AG09319 (cell line): Measurements from ENCODE around the gene IL12RB1.

ENCODE experiments used
- DNase-seq: peaks from one replicate; pipeline ENCODE4 v3.0.0-alpha.2; 2010; ENCODE audit warnings: low read depth; ENCODE audit errors: extremely low read depth
- CTCF ChIP-seq: IDR thresholded peaks from 2 replicates; pipeline ENCODE4 v1.5.1; 2011; ENCODE audit warnings: low read depth, mild to moderate bottlenecking, inconsistent platforms, low read length, moderate library complexity

Gene IL12RB1

DNA sequence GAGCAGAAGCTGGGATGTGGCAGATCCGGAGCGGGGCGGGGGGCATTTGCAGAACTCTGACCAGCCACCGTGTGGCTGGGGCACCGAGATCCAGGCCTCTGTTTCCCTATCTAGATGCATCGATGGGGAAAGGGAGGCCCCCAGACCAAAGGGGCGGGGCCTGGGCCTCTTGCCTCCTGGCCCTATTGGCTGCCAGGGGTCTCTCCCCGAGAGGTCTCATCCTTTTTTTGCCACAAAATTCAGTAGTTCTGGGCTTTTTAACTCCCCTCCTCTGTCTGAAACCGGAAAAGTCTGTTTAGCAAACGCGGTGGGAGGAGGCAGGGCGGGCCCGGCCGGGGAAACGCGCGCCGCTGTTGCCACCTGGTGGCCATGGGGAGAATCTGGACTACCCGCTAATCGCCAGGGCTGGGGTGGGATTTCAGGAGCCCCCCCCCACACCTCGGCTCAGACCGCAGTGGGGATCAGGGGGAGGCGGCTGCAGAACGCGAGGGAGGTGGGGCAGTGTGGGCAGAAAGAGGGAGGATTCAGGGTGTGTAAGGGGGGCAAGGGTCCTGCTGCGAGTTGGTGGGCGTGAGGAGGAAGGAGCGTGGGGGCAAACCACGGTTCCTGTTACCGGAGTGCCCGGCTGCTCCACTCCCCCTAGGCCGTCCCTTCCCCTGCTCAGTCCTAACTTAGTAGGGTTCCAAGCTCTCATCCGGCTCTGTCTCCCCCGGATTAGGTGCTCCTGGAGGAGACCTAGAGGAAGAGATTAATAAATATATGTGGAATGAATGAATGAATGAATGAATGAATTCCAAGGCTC lies 28.3 kb downstream of the IL12RB1 start:
- DNase-seq: no peak
- TF ChIP-seq CTCF: peak; percentile 87

GRCh38 chr19:18057557-18057956 lies 29.2 kb downstream of the IL12RB1 start:
- DNase-seq: no peak
- no peak for TF ChIP-seq CTCF

GRCh38 chr19:18055967-18056366 lies 30.8 kb downstream of the IL12RB1 start:
- DNase-seq: no peak
- no peak for TF ChIP-seq CTCF

GRCh38 chr19:18053576-18054219 lies 33.0 kb downstream of the IL12RB1 start:
- no peak for TF ChIP-seq CTCF
- DNase-seq: peak; percentile 76

DNA sequence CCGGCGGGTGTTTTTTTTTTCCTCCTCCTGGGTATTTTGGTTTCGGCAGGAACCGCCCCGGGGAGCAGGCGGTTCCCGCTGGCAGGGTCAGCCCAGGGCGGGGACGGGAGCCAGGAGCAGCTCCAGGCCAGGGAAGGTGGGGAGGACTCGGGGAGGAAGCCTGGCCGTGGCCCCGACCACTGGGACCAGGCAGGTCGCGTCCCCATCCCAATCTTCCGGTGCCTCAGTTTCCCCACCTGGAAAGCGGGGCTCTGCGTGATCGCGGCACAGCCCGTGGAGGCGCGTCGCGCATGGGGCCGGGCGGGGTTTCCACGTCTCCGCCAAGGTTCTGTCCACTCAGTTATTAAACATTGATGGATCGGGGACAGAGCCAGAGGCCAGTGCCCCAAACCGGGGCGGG lies 34.8 kb downstream of the IL12RB1 start:
- TF ChIP-seq CTCF: no peak
- DNase-seq: no peak

DNA sequence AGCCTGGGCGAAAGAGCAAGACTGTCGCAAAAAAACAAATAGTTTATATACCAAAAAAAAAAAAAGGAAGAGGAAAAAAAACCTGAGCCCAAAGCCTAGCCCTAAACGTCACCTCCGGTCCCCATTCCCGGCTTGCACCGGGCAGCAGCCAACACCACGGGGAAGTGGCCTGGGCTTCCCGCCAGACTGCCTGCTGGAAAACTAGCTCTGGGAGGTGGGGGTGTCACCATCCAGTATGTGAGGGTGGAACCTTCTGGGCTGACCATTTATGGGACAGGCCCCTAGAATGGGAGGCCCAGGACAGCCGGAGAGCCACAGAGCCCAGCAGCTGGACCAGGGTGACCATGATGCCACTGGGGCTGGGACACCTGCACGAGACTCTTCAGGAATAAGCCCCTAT lies 37.3 kb downstream of the IL12RB1 start:
- DNase-seq: no peak
- no peak for TF ChIP-seq CTCF

GRCh38 chr19:18046059-18046718 lies 40.5 kb downstream of the IL12RB1 start:
- TF ChIP-seq CTCF: no peak
- DNase-seq: no peak
